IMR-90 (cell line): ENCODE data around the gene DCTN2. TPM values are rescaled to one million over a fixed set of nuclear protein-coding genes. Genes with fewer than 3 reads are reported as not detected.
A peak's percentile ranks its signal among the peaks of the same experiment; 100 is the strongest.

Experiments
- ATAC-seq: fragments of 200-7000 bp; cut with Tn5 transposase; 2 replicates; pipeline ENCODE4 v1.9.1; 2020; ENCODE audit warnings: low read depth, mild to moderate bottlenecking, moderate library complexity
- BruUV-seq: library from RNA; stranded (reverse); fragments of 400-500 nt; replicated peaks from 2 replicates; lab custom pipeline; 2021; lab: Mats Ljungman, UMichigan
- CTCF ChIA-PET: fragments of 300-600 bp; formaldehyde crosslinking; extraction: SDS; loops from one replicate; lab custom pipeline; 2021; ENCODE audit warnings: antibody characterized with exemption; lab: Yijun Ruan, JAX
- POLR2A ChIA-PET: fragments of 300-600 bp; sonication (Branson Sonifier 250); formaldehyde crosslinking; loops from one replicate; lab custom pipeline; 2022; ENCODE audit warnings: antibody characterized with exemption; ENCODE audit not compliant: unreplicated experiment; lab: Charles Lee
- DNase-seq: peaks from one replicate; pipeline ENCODE4 v3.0.0; 2013
- H2AFZ ChIP-seq: replicated peaks from 2 replicates; pipeline ENCODE3; 2013; ENCODE audit warnings: low read length, mild to moderate bottlenecking; ENCODE audit not compliant: poor library complexity
- H2AK5ac ChIP-seq: 2 replicates; pipeline ENCODE4 v1.6.1; 2013; ENCODE audit warnings: low read depth, low read length, inconsistent platforms
- H2AK9ac ChIP-seq: replicated peaks from 2 replicates; pipeline ENCODE3; 2013; ENCODE audit warnings: mild to moderate bottlenecking, low read depth, low read length, moderate library complexity; ENCODE audit not compliant: poor library complexity
- H2BK120ac ChIP-seq: 2 replicates; pipeline ENCODE4 v1.6.1; 2013; ENCODE audit warnings: low read depth, low read length, inconsistent platforms
- H2BK15ac ChIP-seq: 3 replicates; pipeline ENCODE4 v1.6.1; 2013; ENCODE audit warnings: low read depth, low read length, inconsistent platforms
- H2BK20ac ChIP-seq: 2 replicates; pipeline ENCODE4 v1.6.1; 2013; ENCODE audit warnings: low read depth, mild to moderate bottlenecking, inconsistent platforms, low read length, moderate library complexity
- H2BK5ac ChIP-seq: 2 replicates; pipeline ENCODE4 v1.6.1; 2013; ENCODE audit warnings: mild to moderate bottlenecking, low read depth, low read length, inconsistent platforms; ENCODE audit not compliant: poor library complexity, severe bottlenecking
- H3K14ac ChIP-seq: replicated peaks from 2 replicates; pipeline ENCODE4 v1.6.1; 2013; ENCODE audit warnings: low read depth, low read length, inconsistent platforms
- H3K18ac ChIP-seq: 2 replicates; pipeline ENCODE4 v1.6.1; 2013; ENCODE audit warnings: low read depth, low read length, control low read depth
- H3K23ac ChIP-seq: 2 replicates; pipeline ENCODE4 v1.6.1; 2013; ENCODE audit warnings: low read depth, low read length, inconsistent platforms
- H3K27ac ChIP-seq: 2 replicates; pipeline ENCODE4 v1.5.1; 2013; ENCODE audit warnings: mild to moderate bottlenecking, control low read depth, low read length; ENCODE audit not compliant: insufficient read depth
- H3K27me3 ChIP-seq: 2 replicates; pipeline ENCODE4 v1.6.1; 2013; ENCODE audit warnings: low read length; ENCODE audit not compliant: control insufficient read depth, insufficient read depth
- H3K36me3 ChIP-seq: 2 replicates; pipeline ENCODE4 v1.6.1; 2013; ENCODE audit warnings: low read length, mixed read lengths; ENCODE audit not compliant: control insufficient read depth, insufficient read depth
- H3K4ac ChIP-seq: 2 replicates; pipeline ENCODE4 v1.6.1; 2013; ENCODE audit warnings: low read depth, low read length, inconsistent platforms
- H3K4me1 ChIP-seq: 2 replicates; pipeline ENCODE4 v1.6.1; 2013; ENCODE audit warnings: low read length, mixed read lengths; ENCODE audit not compliant: control insufficient read depth, insufficient read depth
- H3K4me2 ChIP-seq: 2 replicates; pipeline ENCODE4 v1.6.1; 2013; ENCODE audit warnings: low read depth, mild to moderate bottlenecking, control low read depth, low read length, moderate library complexity
- H3K4me3 ChIP-seq: 2 replicates; pipeline ENCODE4 v1.5.1; 2013; ENCODE audit warnings: low read depth, mild to moderate bottlenecking, control low read depth, low read length, moderate library complexity; ENCODE audit not compliant: insufficient read depth
- H3K56ac ChIP-seq: 2 replicates; pipeline ENCODE4 v1.6.1; 2013; ENCODE audit warnings: low read length, inconsistent platforms; ENCODE audit not compliant: insufficient read depth; ENCODE audit errors: extremely low read depth
- H3K79me1 ChIP-seq, 2 experiments: 2 replicates each; pipeline ENCODE4 v1.6.1; 2013; ENCODE audit warnings: low read length in 2 of 2, inconsistent platforms in 1 of 2, low read depth in 1 of 2
- H3K9ac ChIP-seq: 2 replicates; pipeline ENCODE4 v1.6.1; 2013; ENCODE audit warnings: low read depth, low read length, control low read depth
- H3K9me1 ChIP-seq: 2 replicates; pipeline ENCODE4 v1.6.1; 2013; ENCODE audit warnings: low read length, inconsistent platforms; ENCODE audit not compliant: insufficient read depth
- H3K9me3 ChIP-seq: 2 replicates; pipeline ENCODE4 v1.6.1; 2013; ENCODE audit warnings: low read length; ENCODE audit not compliant: control insufficient read depth, insufficient read depth
- H4K20me1 ChIP-seq: 2 replicates; pipeline ENCODE4 v1.6.1; 2013; ENCODE audit warnings: low read length, inconsistent platforms; ENCODE audit not compliant: insufficient read depth
- H4K5ac ChIP-seq: 2 replicates; pipeline ENCODE4 v1.6.1; 2013; ENCODE audit warnings: mild to moderate bottlenecking, low read depth, low read length, control low read depth
- H4K8ac ChIP-seq, 2 experiments: 2 replicates each; pipeline ENCODE4 v1.6.1; 2013; ENCODE audit warnings: low read depth in 2 of 2, low read length in 2 of 2, control low read depth in 1 of 2, inconsistent platforms in 1 of 2
- H4K91ac ChIP-seq: 2 replicates; pipeline ENCODE4 v1.6.1; 2013; ENCODE audit warnings: low read depth, low read length, inconsistent platforms; ENCODE audit not compliant: insufficient read depth
- MAFK ChIP-seq: IDR thresholded peaks from 2 replicates; pipeline ENCODE4 v1.6.1; 2012; ENCODE audit warnings: low read depth, low read length, improper control_type of control experiment
- MXI1 ChIP-seq: IDR thresholded peaks from 2 replicates; pipeline ENCODE4 v1.6.1; 2012; ENCODE audit warnings: low read depth, mild to moderate bottlenecking, low read length, moderate library complexity, borderline replicate concordance
- RFX5 ChIP-seq: IDR thresholded peaks from 2 replicates; pipeline ENCODE4 v1.8.0; 2012; ENCODE audit warnings: low read depth, mild to moderate bottlenecking, low read length, moderate library complexity
- WGBS, 2 experiments: methylation state at CpG; one replicate each; pipeline versions ENCODE4 v1.1.5 to v1.1.7; 2013; ENCODE audit warnings: missing lambda C conversion rate in 2 of 2; ENCODE audit not compliant: insufficient read length in 1 of 2; ENCODE audit errors: extremely low coverage in 2 of 2; 5-methylcytosine and 5-hydroxymethylcytosine counted together
- dilution Hi-C: fragments of 300-500 bp; cut with HindIII; formaldehyde crosslinking; loops from one replicate; pipeline ENCODE4 v1.14.3; 2018; ENCODE audit warnings: low sequenced_read_pairs; ENCODE audit not compliant: unreplicated experiment
- in situ Hi-C: fragments of 300-500 bp; cut with MboI; formaldehyde crosslinking; loops from 3 replicates; pipeline ENCODE4 v1.14.3; 2019; ENCODE audit warnings: low sequenced_read_pairs, inconsistent platforms, mixed read lengths
- intact Hi-C: fragments of 100-400 bp; cut with micrococcal nuclease; formaldehyde crosslinking; loops from 2 replicates; pipeline ENCODE4 v1.10.0; 2022
- polyA plus RNA-seq, 3 experiments: library from polyadenylated mRNA; depleted of rRNA; stranded (reverse); fragments of >200 nt; gene quantifications; 2 replicates each; pipeline ENCODE4 v1.2.3, GENCODE V29; 2012; ENCODE audit warnings: low replicate concordance in 1 of 3
- total RNA-seq: library from RNA; depleted of rRNA; stranded (reverse); fragments of >200 nt; gene quantifications from 2 replicates; pipeline ENCODE4 v1.2.3, GENCODE V29; 2012

Gene DCTN2
- total and polyA plus RNA-seq, 2 of the 4 experiments (the other 2 are of a cell fraction): 125 to 130 TPM

GRCh38 chr12:57515934-57516541 is 31.0 kb downstream of the DCTN2 start:
- dilution Hi-C loops: no loop called here
- no peak overlapping the region for H3K4me2 ChIP-seq
- BruUV-seq: no TSS peak
- no peak overlapping the region for H3K4me3 ChIP-seq
- H3K14ac ChIP-seq: no peak overlapping the region
- H3K36me3 ChIP-seq: peaks cover 65% of the 10 kb centered on the region
- no peak overlapping the region for H2BK15ac ChIP-seq
- no peak overlapping the region for H2AFZ ChIP-seq
- no peaks in the 10 kb centered on the region for H3K9me3 ChIP-seq
- H3K4ac ChIP-seq: no peak overlapping the region
- H3K23ac ChIP-seq: no peak overlapping the region
- no peak overlapping the region for H2AK9ac ChIP-seq
- H4K5ac ChIP-seq: no peak overlapping the region
- no peak overlapping the region for H3K9ac ChIP-seq
- no peaks in the 10 kb centered on the region for H3K27me3 ChIP-seq
- ChIA-PET CTCF (no interaction called here), POLR2A (no interaction called here)
- no peak for ATAC-seq
- WGBS, 2 experiments: 100% methylated on average over 1 of the region's 11 CpGs; no CpG with 5 or more reads in 1 of the 2 experiments
- peaks cover 3% of the 10 kb centered on the region; the same call in 1 of the 2 replicates for H3K9me1 ChIP-seq
- peaks cover 3% of the 10 kb centered on the region for H3K4me1 ChIP-seq
- no peak overlapping the region for H2BK20ac ChIP-seq
- in situ Hi-C loops: no loop called here
- no peak overlapping the region for H4K8ac ChIP-seq
- no peak overlapping the region for H2BK120ac ChIP-seq
- peaks cover 86% of the 10 kb centered on the region for H4K20me1 ChIP-seq
- H3K56ac ChIP-seq: no peak overlapping the region; the same call in 1 of the 2 replicates
- H2AK5ac ChIP-seq: no peak overlapping the region; the same call in 1 of the 2 replicates
- TF ChIP-seq RFX5 (no peak), MXI1 (no peak), MAFK (no peak)
- DNase-seq: peak; percentile 23
- intact Hi-C loops: no loop called here
- H3K27ac ChIP-seq: no peak overlapping the region
- no peak overlapping the region for H4K91ac ChIP-seq
- H2BK5ac ChIP-seq: no peak overlapping the region
- no peak overlapping the region for H3K18ac ChIP-seq
- H3K79me1 ChIP-seq: peaks cover 21 to 76% of the 10 kb centered on the region in 2 experiments
